Colon (tissue), 2 donors: ENCODE measurements around the gene ZNF385A.

Experiments
- FAIRE-seq: peaks from 2 replicates; lab custom pipeline; 2012; peaks lifted over from hg19 to GRCh38; lab: Jason Lieb, UNC
- donor health status: control.
- donor health status: control.

ZNF385A gene

GRCh38 chr12:54324617-54325441 is 59.7 kb downstream of the ZNF385A start, which contains the start of gene COPZ1:
COPZ1 (plus strand) TSS chr12:54325131; CDS start chr12:54325164, 33 bp downstream.
- no peak for FAIRE-seq

- FAIRE-seq, result no peak
These were observed 63.2 kb downstream of the ZNF385A start for GRCh38 chr12:54321363-54321762.
